Osteoblast (primary cell): ENCODE results near the gene PLA1A. TPM values are rescaled to one million over a fixed set of nuclear protein-coding genes. Genes with fewer than 3 reads are reported as not detected.

Source experiments
- DNase-seq: peaks from one replicate; pipeline ENCODE4 v3.0.0; 2011; ENCODE audit warnings: low spot score, mixed read lengths; ENCODE audit not compliant: insufficient read length; ENCODE audit errors: missing footprints
- H2AFZ ChIP-seq: 2 replicates; pipeline ENCODE4 v1.6.0; 2011; ENCODE audit warnings: mild to moderate bottlenecking, low read length
- H3K27ac ChIP-seq: 2 replicates; pipeline ENCODE4 v1.5.1; 2011; ENCODE audit warnings: mild to moderate bottlenecking, low read depth, low read length, moderate library complexity
- H3K27me3 ChIP-seq: 2 replicates; pipeline ENCODE4 v1.6.0; 2012; ENCODE audit warnings: mild to moderate bottlenecking, control low read depth, inconsistent platforms, low read length, moderate library complexity; ENCODE audit not compliant: insufficient read depth
- H3K36me3 ChIP-seq: 2 replicates; pipeline ENCODE4 v1.5.1; 2011; ENCODE audit warnings: mild to moderate bottlenecking, low read length, control low read depth, moderate library complexity; ENCODE audit not compliant: insufficient read depth
- H3K4me1 ChIP-seq: 2 replicates; pipeline ENCODE4 v1.5.1; 2011; ENCODE audit warnings: mild to moderate bottlenecking, low read length, control low read depth, moderate library complexity; ENCODE audit not compliant: insufficient read depth
- H3K4me2 ChIP-seq: 2 replicates; pipeline ENCODE4 v1.6.0; 2011; ENCODE audit warnings: mild to moderate bottlenecking, low read length; ENCODE audit not compliant: insufficient read depth
- H3K4me3 ChIP-seq: fragments of 200-600 bp; sonication (generic); 3 replicates; pipeline ENCODE4 v1.5.1; 2012; ENCODE audit warnings: mild to moderate bottlenecking, low read length, inconsistent platforms; ENCODE audit not compliant: insufficient read depth
- H3K79me2 ChIP-seq: 2 replicates; pipeline ENCODE4 v1.6.0; 2012; ENCODE audit warnings: mild to moderate bottlenecking, low read length, control low read depth, inconsistent platforms; ENCODE audit not compliant: insufficient read depth
- H3K9me3 ChIP-seq: 2 replicates; pipeline ENCODE4 v1.5.1; 2011; ENCODE audit warnings: low read depth, low read length, control low read depth
- H4K20me1 ChIP-seq: 2 replicates; pipeline ENCODE4 v1.6.0; 2012; ENCODE audit warnings: mild to moderate bottlenecking, low read length, control low read depth; ENCODE audit not compliant: insufficient read depth
- total RNA-seq: library from RNA; depleted of rRNA; stranded (reverse); fragments of >200 nt; gene quantifications from 2 replicates; pipeline ENCODE4 v1.2.3, GENCODE V29; 2012
- TF ChIP-seq, protein P1 (sequence below): IDR thresholded peaks from 2 replicates; pipeline ENCODE4 v1.5.1; 2011; ENCODE audit warnings: mild to moderate bottlenecking, low read depth, low read length, moderate library complexity; ENCODE audit errors: extremely low read depth

Gene PLA1A
- total RNA-seq, 1 donor = 0.36 TPM

DNA sequence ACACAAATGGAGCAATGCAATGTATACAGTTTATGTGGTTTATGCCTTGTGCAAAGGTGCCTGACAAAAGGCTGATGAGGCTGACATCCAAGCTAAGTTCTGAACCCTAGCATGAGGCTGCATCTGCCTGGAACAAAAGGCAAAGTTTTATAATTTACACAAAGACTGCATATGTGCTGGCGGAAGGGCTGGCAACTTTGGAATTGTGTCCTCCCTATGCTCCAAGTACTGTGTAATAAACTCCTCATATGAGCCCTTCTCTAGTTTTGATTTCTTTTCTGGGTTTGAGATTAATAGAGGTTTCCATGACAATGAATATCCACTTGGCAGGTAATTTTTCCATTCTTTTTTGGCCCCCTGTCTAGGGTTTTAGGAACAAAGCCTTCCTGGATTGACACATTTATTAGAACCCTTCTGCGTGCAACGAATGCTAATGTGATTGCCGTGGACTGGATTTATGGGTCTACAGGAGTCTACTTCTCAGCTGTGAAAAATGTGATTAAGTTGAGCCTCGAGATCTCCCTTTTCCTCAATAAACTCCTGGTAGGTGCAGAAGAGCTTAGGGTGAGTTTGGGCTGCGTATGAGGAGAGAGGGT, 10.8 kb downstream of the PLA1A start:
- Histone ChIP-seq H2AFZ (no peak overlapping the region), H3K4me2 (no peak overlapping the region), H3K27ac (no peak overlapping the region), H3K79me2 (no peaks in the 10 kb centered on the region), H3K4me1 (peaks cover 5% of the 10 kb centered on the region), H3K4me3 (no peak overlapping the region), H3K9me3 (no peaks in the 10 kb centered on the region), H3K27me3 (peaks cover 5% of the 10 kb centered on the region), H3K36me3 (no peaks in the 10 kb centered on the region), H4K20me1 (no peaks in the 10 kb centered on the region)
- TF ChIP-seq, protein P1, sequence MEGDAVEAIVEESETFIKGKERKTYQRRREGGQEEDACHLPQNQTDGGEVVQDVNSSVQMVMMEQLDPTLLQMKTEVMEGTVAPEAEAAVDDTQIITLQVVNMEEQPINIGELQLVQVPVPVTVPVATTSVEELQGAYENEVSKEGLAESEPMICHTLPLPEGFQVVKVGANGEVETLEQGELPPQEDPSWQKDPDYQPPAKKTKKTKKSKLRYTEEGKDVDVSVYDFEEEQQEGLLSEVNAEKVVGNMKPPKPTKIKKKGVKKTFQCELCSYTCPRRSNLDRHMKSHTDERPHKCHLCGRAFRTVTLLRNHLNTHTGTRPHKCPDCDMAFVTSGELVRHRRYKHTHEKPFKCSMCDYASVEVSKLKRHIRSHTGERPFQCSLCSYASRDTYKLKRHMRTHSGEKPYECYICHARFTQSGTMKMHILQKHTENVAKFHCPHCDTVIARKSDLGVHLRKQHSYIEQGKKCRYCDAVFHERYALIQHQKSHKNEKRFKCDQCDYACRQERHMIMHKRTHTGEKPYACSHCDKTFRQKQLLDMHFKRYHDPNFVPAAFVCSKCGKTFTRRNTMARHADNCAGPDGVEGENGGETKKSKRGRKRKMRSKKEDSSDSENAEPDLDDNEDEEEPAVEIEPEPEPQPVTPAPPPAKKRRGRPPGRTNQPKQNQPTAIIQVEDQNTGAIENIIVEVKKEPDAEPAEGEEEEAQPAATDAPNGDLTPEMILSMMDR = no peak
- DNase-seq = no peak

DNA sequence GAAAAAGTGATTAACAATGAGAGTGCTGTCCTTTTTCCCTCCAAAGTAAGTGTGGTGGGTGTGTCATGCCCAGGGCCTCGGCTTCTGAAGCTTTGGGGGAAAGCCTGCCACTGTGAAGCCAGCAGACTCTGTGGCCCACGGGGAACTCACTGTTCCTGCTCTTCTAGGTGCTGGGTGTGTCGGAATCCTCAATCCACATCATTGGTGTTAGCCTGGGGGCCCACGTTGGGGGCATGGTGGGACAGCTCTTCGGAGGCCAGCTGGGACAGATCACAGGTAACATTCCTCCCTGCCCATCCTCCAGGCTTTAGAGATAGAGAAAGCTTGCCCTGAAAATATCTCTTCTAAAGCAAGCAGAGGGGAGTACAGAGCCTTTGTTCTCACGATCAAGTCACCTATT, 11.6 kb downstream of the PLA1A start:
- Histone ChIP-seq H3K4me1 (peaks cover 5% of the 10 kb centered on the region), H2AFZ (no peak overlapping the region), H3K4me3 (no peak overlapping the region), H3K9me3 (no peaks in the 10 kb centered on the region), H3K27ac (no peak overlapping the region), H3K27me3 (peaks cover 5% of the 10 kb centered on the region), H3K79me2 (no peaks in the 10 kb centered on the region), H3K4me2 (no peak overlapping the region), H3K36me3 (no peaks in the 10 kb centered on the region), H4K20me1 (no peaks in the 10 kb centered on the region)
- TF ChIP-seq, protein P1 = no peak
- DNase-seq = peak; percentile 46

DNA sequence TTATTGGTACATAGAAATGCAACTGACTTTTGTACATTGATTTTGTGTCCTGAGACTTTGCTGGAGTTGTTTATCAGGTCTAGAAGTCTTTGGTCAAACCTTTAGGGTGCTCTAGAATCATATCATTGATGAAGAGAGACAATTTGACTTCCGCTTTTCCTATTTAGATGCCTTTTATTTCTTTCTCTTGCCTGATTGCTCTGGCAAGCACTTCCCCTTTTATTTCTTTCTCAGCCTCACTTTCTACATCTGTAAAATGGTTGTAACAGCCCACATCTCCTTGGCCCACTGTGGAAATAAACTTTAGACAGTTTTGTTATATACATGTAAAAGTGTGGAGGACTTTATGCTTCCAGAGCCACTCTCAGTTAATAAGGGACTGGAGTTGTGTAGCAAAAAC, 14.0 kb downstream of the PLA1A start:
- Histone ChIP-seq H3K27me3 (peaks cover 5% of the 10 kb centered on the region), H2AFZ (no peak overlapping the region), H3K27ac (no peak overlapping the region), H4K20me1 (no peaks in the 10 kb centered on the region), H3K9me3 (no peaks in the 10 kb centered on the region), H3K4me1 (no peaks in the 10 kb centered on the region), H3K79me2 (no peaks in the 10 kb centered on the region), H3K4me2 (no peak overlapping the region), H3K36me3 (no peaks in the 10 kb centered on the region), H3K4me3 (no peak overlapping the region)
- DNase-seq = no peak
- TF ChIP-seq, protein P1 = no peak

DNA sequence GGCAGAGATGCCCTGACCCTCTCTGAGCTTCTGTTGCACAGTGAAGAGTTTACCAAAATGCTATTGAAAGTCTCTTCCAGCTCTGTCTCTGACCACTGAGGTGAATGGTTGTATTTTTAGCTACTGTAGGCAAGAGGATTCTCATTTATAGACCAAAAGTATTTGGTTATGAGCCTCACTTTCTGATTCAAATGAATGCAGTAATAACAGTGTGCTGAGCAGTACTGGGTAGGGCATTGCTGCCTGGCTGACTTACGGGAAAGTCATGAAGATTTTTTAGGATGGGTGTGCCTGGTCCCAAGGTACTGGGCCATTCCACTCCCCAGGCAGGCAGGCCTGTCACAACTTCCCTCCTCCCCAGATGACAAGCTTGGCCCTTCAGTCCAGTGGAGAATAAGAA, 15.5 kb downstream of the PLA1A start:
- Histone ChIP-seq H3K27me3 (peaks cover 5% of the 10 kb centered on the region), H3K9me3 (no peaks in the 10 kb centered on the region), H3K36me3 (no peaks in the 10 kb centered on the region), H3K79me2 (no peaks in the 10 kb centered on the region), H3K4me3 (no peak overlapping the region), H3K4me2 (no peak overlapping the region), H4K20me1 (no peaks in the 10 kb centered on the region), H3K4me1 (no peaks in the 10 kb centered on the region), H2AFZ (peak overlapping the region; percentile 35), H3K27ac (no peak overlapping the region)
- DNase-seq = peak; percentile 32
- TF ChIP-seq, protein P1 = no peak
